Stimulated activated naive CD4-positive, alpha-beta T cell (primary cell): ENCODE measurements around the gene ANXA10.
"Not testable (repeated sequence)": the region's sequence is repeated elsewhere in the genome, so short reads cannot be mapped to it uniquely, and the experiment has no call there.

ENCODE experiments used
- DNase-seq, 6 experiments: peaks; one replicate each; lab custom pipeline; 2025; lab: John Stamatoyannopoulos, UW

Gene ANXA10

GRCh38 chr4:168119100-168119499, 26.8 kb downstream of the ANXA10 start:
- no peak for DNase-seq

- no peak for DNase-seq
Measured at GRCh38 chr4:168119890-168120289, 27.6 kb downstream of the ANXA10 start.

- DNase-seq: no peak
Measured at GRCh38 chr4:168120811-168121210, 28.5 kb downstream of the ANXA10 start.

GRCh38 chr4:168124008-168124641, 31.8 kb downstream of the ANXA10 start:
- no peak for DNase-seq

- no peak for DNase-seq
Measured at GRCh38 chr4:168126952-168127351, 34.6 kb downstream of the ANXA10 start.

GRCh38 chr4:168128601-168129000, 36.3 kb downstream of the ANXA10 start:
- no peak for DNase-seq

GRCh38 chr4:168129046-168129772, 36.9 kb downstream of the ANXA10 start:
- no peak for DNase-seq

- DNase-seq: no peak
Measured at GRCh38 chr4:168129802-168130201, 37.5 kb downstream of the ANXA10 start.

GRCh38 chr4:168131196-168131595, 38.9 kb downstream of the ANXA10 start:
- DNase-seq: no peak

GRCh38 chr4:168134651-168135050, 42.3 kb downstream of the ANXA10 start:
- no peak for DNase-seq

- not testable (repeated sequence) for DNase-seq
Measured at GRCh38 chr4:168135860-168136259, 43.5 kb downstream of the ANXA10 start.

- not testable (repeated sequence) for DNase-seq
Measured at GRCh38 chr4:168137695-168138094, 45.4 kb downstream of the ANXA10 start.

- DNase-seq: no peak
Measured at GRCh38 chr4:168138143-168138542, 45.8 kb downstream of the ANXA10 start.

- no peak for DNase-seq
Measured at GRCh38 chr4:168139336-168139735, 47.0 kb downstream of the ANXA10 start.

- no peak for DNase-seq
Measured at GRCh38 chr4:168141733-168142132, 49.4 kb downstream of the ANXA10 start.

GRCh38 chr4:168143601-168144000, 51.3 kb downstream of the ANXA10 start:
- DNase-seq: no peak

GRCh38 chr4:168150420-168151050, 58.2 kb downstream of the ANXA10 start:
- no peak for DNase-seq

- DNase-seq: no peak
Measured at GRCh38 chr4:168151327-168151726, 59.0 kb downstream of the ANXA10 start.

GRCh38 chr4:168152837-168153500, 60.6 kb downstream of the ANXA10 start:
- no peak for DNase-seq

GRCh38 chr4:168153596-168154440, 61.5 kb downstream of the ANXA10 start:
- DNase-seq: peak; percentile 20 to 61 (median 46)

GRCh38 chr4:168154546-168155277, 62.4 kb downstream of the ANXA10 start:
- no peak for DNase-seq
